Stimulated activated naive CD4-positive, alpha-beta T cell (primary cell): Measurements from ENCODE around the gene SYCP2.
"Not testable (repeated sequence)": the region's sequence is repeated elsewhere in the genome, so short reads cannot be mapped to it uniquely, and the experiment has no call there.

Experiments used
- DNase-seq, 6 experiments: peaks; one replicate each; lab custom pipeline; 2025; lab: John Stamatoyannopoulos, UW

Gene SYCP2

GRCh38 chr20:59933296-59933848, at the start of gene SYCP2:
Gene SYCP2 (minus strand): TSS chr20:59933637. CDS start chr20:59922413, 11,224 bp downstream.
- peak; percentile 44 to 81 (median 60) for DNase-seq

- no peak for DNase-seq
These were observed 49.6 kb upstream of the SYCP2 start for GRCh38 chr20:59983076-59983475.

GRCh38 chr20:59977086-59977485, 43.6 kb upstream of the SYCP2 start:
- no peak for DNase-seq

GRCh38 chr20:59976156-59976782, 42.8 kb upstream of the SYCP2 start:
- no peak for DNase-seq

GRCh38 chr20:59972037-59972801, 38.8 kb upstream of the SYCP2 start:
- no peak for DNase-seq

- DNase-seq = no peak
These were observed 38.0 kb upstream of the SYCP2 start for GRCh38 chr20:59971428-59971827.

GRCh38 chr20:59966428-59966827, 33.0 kb upstream of the SYCP2 start:
- DNase-seq = no peak

- no peak for DNase-seq
These were observed 28.7 kb upstream of the SYCP2 start for GRCh38 chr20:59962155-59962554.

- DNase-seq = no peak
These were observed 28.0 kb upstream of the SYCP2 start for GRCh38 chr20:59961423-59961822.

GRCh38 chr20:59958626-59959025, 25.2 kb upstream of the SYCP2 start:
- no peak for DNase-seq

- no peak for DNase-seq
These were observed 24.7 kb upstream of the SYCP2 start, which contains the start of gene CDH26 for GRCh38 chr20:59958123-59958522. Gene CDH26 (plus strand): TSS chr20:59958423. CDS start chr20:59958727, 304 bp downstream.

GRCh38 chr20:59957568-59957967, 24.1 kb upstream of the SYCP2 start:
- not testable (repeated sequence) for DNase-seq

- DNase-seq = no peak
These were observed 21.8 kb upstream of the SYCP2 start for GRCh38 chr20:59955131-59955796.

GRCh38 chr20:59954718-59955117, 21.3 kb upstream of the SYCP2 start:
- no peak for DNase-seq

GRCh38 chr20:59949911-59950310, 16.5 kb upstream of the SYCP2 start:
- no peak for DNase-seq

GRCh38 chr20:59948828-59949720, 15.6 kb upstream of the SYCP2 start:
- DNase-seq = peak in 4 of 6 experiments; percentile 13 to 89 (median 76)

GRCh38 chr20:59948212-59948611, 14.8 kb upstream of the SYCP2 start:
- no peak for DNase-seq

GRCh38 chr20:59947376-59947775, 13.9 kb upstream of the SYCP2 start:
- no peak for DNase-seq

GRCh38 chr20:59945731-59946130, 12.3 kb upstream of the SYCP2 start:
- DNase-seq = no peak

GRCh38 chr20:59945175-59945574, 11.7 kb upstream of the SYCP2 start:
- no peak for DNase-seq

GRCh38 chr20:59944726-59945125, 11.3 kb upstream of the SYCP2 start:
- DNase-seq = no peak

- no peak for DNase-seq
These were observed 8.8 kb upstream of the SYCP2 start for GRCh38 chr20:59942245-59942644.
